GM10266 (cell line): ENCODE data around the gene HNRNPLL.

ENCODE experiments used
- DNase-seq: peaks from one replicate; pipeline ENCODE4 v3.0.0; 2012; ENCODE audit errors: extremely low spot score
- TF ChIP-seq, protein P1 (sequence below): IDR thresholded peaks from 2 replicates; pipeline ENCODE4 v1.5.1; 2012; ENCODE audit warnings: mild to moderate bottlenecking, low read depth; ENCODE audit not compliant: control insufficient read depth, insufficient read depth; ENCODE audit errors: missing control alignments

HNRNPLL gene

DNA sequence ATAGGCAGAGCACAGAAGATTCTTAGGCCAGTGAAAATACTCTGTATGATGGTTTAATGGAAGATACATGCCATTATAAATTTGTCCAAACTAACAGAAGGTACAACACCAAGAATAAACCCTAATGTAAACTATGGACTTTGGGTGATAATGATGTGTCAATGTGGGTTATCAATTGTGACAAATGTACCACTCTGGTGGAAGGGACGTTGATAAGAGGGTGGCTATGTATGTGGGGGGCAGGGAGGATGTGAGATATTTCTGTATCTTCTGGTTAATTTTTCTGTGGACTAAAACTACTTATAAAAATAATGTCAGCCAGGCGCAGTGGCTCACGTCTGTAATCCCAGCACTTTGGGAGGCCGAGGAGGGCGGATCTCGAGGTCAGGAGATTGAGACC is 86.2 kb downstream of the HNRNPLL start:
- DNase-seq = no peak

DNA sequence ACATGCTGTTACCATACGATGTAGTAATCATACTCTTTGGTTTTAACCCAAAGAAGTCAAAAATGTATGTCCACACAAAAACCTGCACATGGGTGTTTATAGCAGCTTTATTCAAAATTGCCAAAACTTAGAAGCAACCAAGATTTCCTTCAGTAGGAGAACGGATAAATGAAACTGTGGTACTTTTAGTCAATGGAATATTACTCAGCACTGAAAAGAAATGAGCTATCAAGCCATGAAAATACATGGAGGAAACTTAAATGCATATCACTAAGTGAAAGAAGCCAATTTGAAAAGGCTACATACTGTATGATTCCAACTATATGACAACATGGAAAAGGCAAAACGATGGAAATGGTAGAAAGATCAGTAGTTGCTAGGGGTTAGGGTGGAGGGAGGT is 86.6 kb downstream of the HNRNPLL start:
- TF ChIP-seq, protein P1, sequence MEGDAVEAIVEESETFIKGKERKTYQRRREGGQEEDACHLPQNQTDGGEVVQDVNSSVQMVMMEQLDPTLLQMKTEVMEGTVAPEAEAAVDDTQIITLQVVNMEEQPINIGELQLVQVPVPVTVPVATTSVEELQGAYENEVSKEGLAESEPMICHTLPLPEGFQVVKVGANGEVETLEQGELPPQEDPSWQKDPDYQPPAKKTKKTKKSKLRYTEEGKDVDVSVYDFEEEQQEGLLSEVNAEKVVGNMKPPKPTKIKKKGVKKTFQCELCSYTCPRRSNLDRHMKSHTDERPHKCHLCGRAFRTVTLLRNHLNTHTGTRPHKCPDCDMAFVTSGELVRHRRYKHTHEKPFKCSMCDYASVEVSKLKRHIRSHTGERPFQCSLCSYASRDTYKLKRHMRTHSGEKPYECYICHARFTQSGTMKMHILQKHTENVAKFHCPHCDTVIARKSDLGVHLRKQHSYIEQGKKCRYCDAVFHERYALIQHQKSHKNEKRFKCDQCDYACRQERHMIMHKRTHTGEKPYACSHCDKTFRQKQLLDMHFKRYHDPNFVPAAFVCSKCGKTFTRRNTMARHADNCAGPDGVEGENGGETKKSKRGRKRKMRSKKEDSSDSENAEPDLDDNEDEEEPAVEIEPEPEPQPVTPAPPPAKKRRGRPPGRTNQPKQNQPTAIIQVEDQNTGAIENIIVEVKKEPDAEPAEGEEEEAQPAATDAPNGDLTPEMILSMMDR = no peak
- DNase-seq = no peak

More for the DNA sequence above, 86.2 kb downstream of the HNRNPLL start:
- TF ChIP-seq, protein P1 = no peak

DNA sequence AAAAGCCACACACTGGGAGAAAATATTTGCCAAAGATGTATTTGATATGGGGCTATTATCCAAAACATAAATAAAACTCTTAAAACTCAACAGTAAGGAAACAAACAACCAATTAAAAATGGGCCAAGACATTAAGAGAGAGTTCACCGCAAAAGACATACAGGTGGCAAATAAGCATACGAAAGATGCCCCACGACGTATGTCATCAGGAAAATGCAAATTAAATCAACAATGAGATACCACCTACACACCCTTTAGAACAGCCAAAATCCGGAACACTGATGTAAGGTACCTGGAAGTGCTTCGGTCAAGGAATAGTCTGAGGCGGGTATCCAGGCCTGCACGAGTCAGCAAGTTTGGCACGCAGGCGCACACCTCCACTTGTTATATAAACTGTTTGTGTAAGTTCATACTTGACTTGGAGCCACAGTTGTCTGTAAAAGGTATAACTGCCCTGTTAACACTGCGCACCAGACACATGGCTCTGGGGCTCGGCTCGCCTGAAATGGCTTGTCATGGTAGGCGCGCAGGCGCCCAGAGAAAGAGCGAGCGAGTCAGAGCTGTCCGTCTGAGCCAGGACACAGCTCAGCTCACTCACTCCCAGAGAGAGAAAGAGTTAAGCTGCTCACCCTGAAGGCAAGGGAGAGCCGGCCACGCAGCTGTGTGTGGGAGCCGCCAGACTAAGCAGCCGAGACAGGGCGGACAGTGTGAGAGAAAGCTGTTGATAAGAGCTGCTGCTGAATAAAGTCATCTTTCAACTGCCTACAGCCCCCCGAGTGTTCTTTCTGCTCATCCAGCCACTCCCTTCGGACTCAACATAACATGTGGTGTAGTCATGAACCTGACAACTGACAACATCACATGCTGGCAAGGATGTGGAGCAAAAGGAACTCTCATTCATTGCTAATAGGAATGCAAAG is 87.3 kb downstream of the HNRNPLL start:
- TF ChIP-seq, protein P1 = no peak

DNA sequence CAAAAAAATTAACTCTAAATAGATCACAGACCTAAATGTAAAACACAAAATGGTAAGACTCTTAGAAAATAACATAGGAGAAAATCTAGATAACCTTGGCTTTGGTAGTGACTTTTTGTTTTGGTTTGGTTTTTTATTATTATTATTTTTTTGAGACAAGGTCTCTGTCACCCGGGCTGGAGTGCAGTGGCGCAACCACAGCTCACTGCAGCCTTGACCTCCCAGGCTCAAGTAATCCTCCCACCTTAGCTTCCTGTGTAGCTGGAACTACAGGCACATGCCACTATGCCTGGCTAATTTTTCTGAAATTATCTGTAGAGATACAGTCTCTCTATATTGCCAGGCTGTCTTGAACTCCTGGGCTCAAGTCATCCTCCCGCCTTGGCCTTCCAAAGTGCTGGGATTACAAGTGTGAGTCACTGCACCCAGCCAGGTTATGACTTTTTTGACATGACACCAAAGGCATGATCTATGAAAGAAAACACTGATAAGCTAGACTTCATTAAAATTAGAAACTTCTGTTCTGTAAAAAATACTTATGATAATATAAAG is 88.0 kb downstream of the HNRNPLL start:
- DNase-seq = no peak
- TF ChIP-seq, protein P1 = no peak

More for the DNA sequence above, 87.3 kb downstream of the HNRNPLL start:
- DNase-seq = no peak

DNA sequence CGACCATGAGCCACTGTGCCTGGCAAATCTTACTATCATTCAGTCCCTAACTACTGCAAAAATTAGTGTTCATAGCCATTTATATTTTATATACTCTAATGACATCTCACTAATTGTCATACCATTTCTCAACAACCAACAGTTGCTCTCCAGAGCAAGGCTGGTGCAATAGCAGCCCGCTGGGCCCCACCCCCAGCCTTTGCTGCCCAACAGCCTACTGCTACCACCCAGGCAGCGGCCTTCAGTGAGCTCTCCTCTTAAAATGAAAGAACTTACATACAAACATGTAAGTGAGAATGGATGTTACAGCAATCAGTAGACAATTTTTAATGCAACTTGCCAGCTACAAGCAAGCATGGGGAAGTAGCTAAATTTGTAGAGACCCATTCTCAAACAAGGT is 90.5 kb downstream of the HNRNPLL start:
- TF ChIP-seq, protein P1 = no peak
- no peak for DNase-seq
